ENCODE results near the gene BTN1A1. TPM values are rescaled to one million over a fixed set of nuclear protein-coding genes. Genes with fewer than 3 reads are reported as not detected.
"Not testable (repeated sequence)": the region's sequence is repeated elsewhere in the genome, so short reads cannot be mapped to it uniquely, and the experiment has no call there.

BTN1A1 gene
- total RNA-seq, 2 experiments from 2014 or later: not detected

DNA sequence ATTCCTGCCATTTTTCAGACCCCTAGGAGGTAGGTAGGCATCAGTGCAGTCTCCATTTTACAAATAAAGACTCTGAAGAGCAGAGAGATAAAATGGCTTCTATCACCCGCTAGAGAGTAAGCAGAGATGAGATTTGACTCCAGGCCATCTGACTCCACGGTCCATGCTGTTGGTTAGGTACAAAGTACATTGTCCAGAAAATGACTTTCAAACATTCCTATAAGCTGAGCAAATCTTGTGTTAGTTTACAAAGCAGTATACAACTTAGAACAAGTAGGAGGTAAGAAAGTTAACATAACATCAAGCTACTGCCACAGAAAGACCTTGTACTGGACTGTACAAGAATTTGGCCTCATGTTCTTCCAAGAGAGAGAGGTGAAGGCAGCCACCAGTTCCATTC, 14.9 kb downstream of the BTN1A1 start:
- intact Hi-C loops (cut with DNase I, micrococcal nuclease): no loop called here
- Mint-ChIP-seq H3K36me3 (ENCODE audit: low read depth) (no peaks in the 10 kb centered on the region), H3K27me3 (no peaks in the 10 kb centered on the region), H3K27ac (no peak overlapping the region), H3K4me1 (peaks cover 2% of the 10 kb centered on the region), H3K4me3 (no peak overlapping the region), H3K9me3 (ENCODE audit: low read depth) (no peaks in the 10 kb centered on the region)
- ATAC-seq (no peak), DNase-seq (no peak)
- POLR2A ChIA-PET: no interaction called here
- CTCF ChIA-PET: no interaction called here

GRCh38 chr6:26516481-26517427, 16.7 kb downstream of the BTN1A1 start:
- peaks cover 2% of the 10 kb centered on the region for H3K36me3 Mint-ChIP-seq (ENCODE audit: low read depth)
- no peak overlapping the region for H3K4me3 Mint-ChIP-seq
- no peaks in the 10 kb centered on the region for H3K27me3 Mint-ChIP-seq
- ATAC-seq: no peak
- intact Hi-C loops (cut with DNase I, micrococcal nuclease): no loop called here
- H3K4me1 Mint-ChIP-seq: peaks cover 10% of the 10 kb centered on the region
- no peak overlapping the region for H3K27ac Mint-ChIP-seq
- CTCF ChIA-PET: interaction anchor here (0.7 kb wide), 1 partner anchor 9 kb away, joined by 3 read pairs; no protein-coding TSS in a partner anchor
- POLR2A ChIA-PET: no interaction called here
- no peak for DNase-seq
- H3K9me3 Mint-ChIP-seq (ENCODE audit: low read depth): no peaks in the 10 kb centered on the region

- Mint-ChIP-seq H3K27ac (no peak overlapping the region), H3K36me3 (ENCODE audit: low read depth) (peaks cover 2% of the 10 kb centered on the region), H3K27me3 (no peaks in the 10 kb centered on the region), H3K9me3 (ENCODE audit: low read depth) (no peaks in the 10 kb centered on the region), H3K4me1 (peaks cover 24% of the 10 kb centered on the region), H3K4me3 (no peak overlapping the region)
- CTCF ChIA-PET: interaction anchor here (0.8 kb wide), 1 partner anchor 125 kb away, joined by 4 read pairs; no protein-coding TSS in a partner anchor
- ATAC-seq (no peak), DNase-seq (no peak)
- POLR2A ChIA-PET: interaction anchor here (0.6 kb wide), 1 partner anchor 18 kb away, joined by 6 read pairs; no protein-coding TSS in a partner anchor
- intact Hi-C loops (cut with DNase I, micrococcal nuclease): no loop called here
These were observed 19.3 kb downstream of the BTN1A1 start for GRCh38 chr6:26519359-26519758.

DNA sequence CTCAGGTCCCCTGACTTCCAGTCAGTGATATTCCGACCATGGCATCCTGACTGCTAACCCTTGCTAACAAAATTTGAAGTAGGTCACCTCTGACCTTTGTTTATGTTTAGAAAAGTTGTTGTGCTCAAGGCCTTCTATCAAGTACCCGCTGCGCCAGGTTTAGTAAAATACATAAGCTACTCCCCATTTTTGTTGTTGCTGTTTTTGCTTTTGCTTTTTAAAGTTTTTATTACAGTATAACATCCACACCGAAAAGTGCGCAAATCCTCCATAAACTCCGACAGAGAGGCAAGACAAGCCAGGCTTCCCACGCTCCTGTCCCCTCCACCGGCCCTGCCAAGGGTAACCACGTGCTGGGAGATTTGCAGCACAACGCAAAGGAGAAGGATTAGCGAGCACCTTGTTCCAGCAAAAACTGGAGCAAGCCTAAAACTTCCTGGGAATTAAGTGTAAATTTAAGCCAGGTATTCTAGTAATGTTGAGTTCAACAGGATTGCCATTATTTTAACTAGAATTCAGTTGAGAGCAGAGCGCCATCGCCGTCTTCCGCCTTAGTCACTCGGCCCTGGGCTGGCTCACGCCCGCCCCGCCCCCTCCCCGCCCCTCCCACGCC, 20.2 kb downstream of the BTN1A1 start:
- Mint-ChIP-seq H3K4me3 (peak overlapping the region; percentile 85), H3K36me3 (ENCODE audit: low read depth) (peaks cover 2% of the 10 kb centered on the region), H3K27ac (peak overlapping the region; percentile 83), H3K9me3 (ENCODE audit: low read depth) (no peaks in the 10 kb centered on the region), H3K4me1 (peaks cover 24% of the 10 kb centered on the region), H3K27me3 (no peaks in the 10 kb centered on the region)
- ATAC-seq: peak; percentile 13
- POLR2A ChIA-PET: no interaction called here
- intact Hi-C loops (cut with DNase I, micrococcal nuclease): loop anchor here (2.0 kb wide), 3 partner anchors 16 to 48 kb away; no protein-coding TSS in a partner anchor
- no peak for DNase-seq
- CTCF ChIA-PET: interaction anchor here (0.8 to 1.5 kb wide), 5 partner anchors 17 to 126 kb away, joined by 3 to 4 read pairs (median 3); partner anchors contain the start of gene HMGN4

DNA sequence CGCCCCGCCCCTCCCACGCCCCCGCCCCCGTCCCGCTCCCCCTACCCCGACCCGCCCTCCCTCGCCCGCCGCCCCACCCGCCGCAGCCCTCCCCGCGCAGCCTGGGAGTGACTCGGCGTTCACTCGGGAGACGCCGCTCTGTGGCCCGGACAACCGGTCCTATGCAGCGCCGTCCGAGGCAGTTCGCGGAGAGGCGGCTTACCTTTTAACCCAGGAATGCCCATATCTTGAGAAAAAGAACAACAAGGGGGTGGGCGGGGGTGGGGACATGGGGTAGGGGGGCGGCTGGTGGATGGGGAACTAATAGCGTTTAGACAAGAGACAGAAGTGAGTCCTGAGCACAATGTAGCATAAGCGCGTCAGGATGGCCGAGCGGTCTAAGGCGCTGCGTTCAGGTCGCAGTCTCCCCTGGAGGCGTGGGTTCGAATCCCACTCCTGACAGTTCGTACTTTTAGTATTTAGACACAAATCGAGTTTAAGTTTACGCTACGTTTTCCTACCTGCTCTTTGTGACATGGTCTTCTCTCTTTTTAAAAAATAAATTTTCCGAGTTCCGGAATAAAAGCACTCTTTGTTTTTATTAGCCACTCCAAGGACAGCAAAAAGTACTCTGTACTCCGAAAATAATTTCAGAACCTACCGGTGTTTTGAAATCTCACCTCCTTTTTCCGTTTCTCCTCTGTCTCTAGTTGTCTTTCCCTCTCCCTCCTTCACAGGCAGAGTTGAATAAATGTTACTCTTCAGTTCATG, 20.9 kb downstream of the BTN1A1 start:
- Mint-ChIP-seq H3K4me3 (peak overlapping the region; percentile 85), H3K27me3 (no peaks in the 10 kb centered on the region), H3K4me1 (peaks cover 24% of the 10 kb centered on the region), H3K27ac (peak overlapping the region; percentile 94), H3K9me3 (ENCODE audit: low read depth) (no peaks in the 10 kb centered on the region), H3K36me3 (ENCODE audit: low read depth) (peaks cover 2% of the 10 kb centered on the region)
- ATAC-seq (peak; percentile 73), DNase-seq (peak; percentile 89)
- POLR2A ChIA-PET: no interaction called here
- CTCF ChIA-PET: interaction anchor here (0.8 to 1.5 kb wide), 4 partner anchors 17 to 34 kb away, joined by 3 to 4 read pairs (median 3); partner anchors contain the start of gene HMGN4
- intact Hi-C loops (cut with DNase I, micrococcal nuclease): loop anchor here (1.0 to 2.0 kb wide), 8 partner anchors 11 to 190 kb away; no protein-coding TSS in a partner anchor

DNA sequence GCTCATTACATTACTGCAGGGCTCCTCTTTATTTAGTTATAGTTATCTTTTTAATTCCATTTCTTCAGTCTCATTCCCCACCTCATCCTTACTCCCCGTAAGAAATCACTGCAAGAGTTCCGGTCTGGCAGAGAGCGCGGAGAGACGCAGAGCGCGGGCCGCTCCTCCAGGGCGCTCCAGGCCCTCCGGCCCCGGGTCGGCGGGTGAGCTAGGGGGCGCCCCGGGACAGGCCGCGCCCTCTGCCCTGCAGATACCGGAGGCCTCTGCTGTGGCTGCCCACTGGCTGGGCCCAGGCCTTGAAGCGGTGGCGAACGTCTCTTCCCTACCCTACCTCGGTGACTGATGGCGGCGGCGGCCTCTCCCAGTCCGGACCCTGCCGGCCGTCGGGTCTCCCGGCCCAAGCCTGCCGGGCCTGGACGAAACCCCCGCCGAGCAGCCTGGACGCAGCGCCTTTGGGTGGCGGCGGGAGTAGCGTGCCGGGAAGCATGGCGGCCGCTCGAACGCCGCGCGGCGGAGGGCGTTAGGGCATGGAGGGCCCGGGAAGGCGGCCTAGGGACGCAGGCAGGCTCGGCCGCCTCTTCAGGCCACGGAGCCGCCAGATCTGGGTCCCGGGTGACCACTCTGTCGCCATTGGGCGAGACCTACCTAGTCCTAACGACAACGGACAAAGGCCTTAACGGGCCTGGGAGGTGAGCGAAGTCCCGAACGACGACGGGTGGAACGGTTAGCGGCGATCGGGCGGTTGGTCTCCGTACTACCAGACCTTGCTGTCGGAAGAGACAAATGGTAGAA, 21.7 kb downstream of the BTN1A1 start:
- DNase-seq: peak; percentile 81
- H3K36me3 Mint-ChIP-seq (ENCODE audit: low read depth): peaks cover 2% of the 10 kb centered on the region
- peak; percentile 78 for ATAC-seq
- intact Hi-C loops (cut with DNase I, micrococcal nuclease): loop anchor here (1.0 to 2.0 kb wide), 8 partner anchors 11 to 190 kb away; no protein-coding TSS in a partner anchor
- POLR2A ChIA-PET: interaction anchor here (0.7 kb wide), 1 partner anchor 271 kb away, joined by 3 read pairs; a partner anchor contains a TSS
- H3K27ac Mint-ChIP-seq: peak overlapping the region; percentile 94
- H3K4me3 Mint-ChIP-seq: peak overlapping the region; percentile 85
- no peaks in the 10 kb centered on the region for H3K27me3 Mint-ChIP-seq
- H3K9me3 Mint-ChIP-seq (ENCODE audit: low read depth): no peaks in the 10 kb centered on the region
- CTCF ChIA-PET: interaction anchor here (1.0 to 1.5 kb wide), 5 partner anchors 11 to 74 kb away, joined by 3 to 5 read pairs (median 3); partner anchors contain the start of gene HMGN4
- H3K4me1 Mint-ChIP-seq: peaks cover 24% of the 10 kb centered on the region

- Mint-ChIP-seq H3K4me1 (peaks cover 24% of the 10 kb centered on the region), H3K4me3 (peak overlapping the region; percentile 85), H3K27ac (peak overlapping the region; percentile 81)
- ATAC-seq; H3K27me3 Mint-ChIP-seq; POLR2A ChIA-PET; H3K9me3 Mint-ChIP-seq (ENCODE audit: low read depth); H3K36me3 Mint-ChIP-seq (ENCODE audit: low read depth): not testable (repeated sequence)
- DNase-seq: peak; percentile 41
- intact Hi-C loops (cut with DNase I, micrococcal nuclease): loop anchor here in 1 of 2 experiments (1.0 kb wide), 1 partner anchor 10 kb away; no protein-coding TSS in a partner anchor
- CTCF ChIA-PET: interaction anchor here (1.0 to 1.2 kb wide), 2 partner anchors 10 to 73 kb away, joined by 3 to 5 read pairs; no protein-coding TSS in a partner anchor
These were observed 22.6 kb downstream of the BTN1A1 start for GRCh38 chr6:26522486-26523228.

DNA sequence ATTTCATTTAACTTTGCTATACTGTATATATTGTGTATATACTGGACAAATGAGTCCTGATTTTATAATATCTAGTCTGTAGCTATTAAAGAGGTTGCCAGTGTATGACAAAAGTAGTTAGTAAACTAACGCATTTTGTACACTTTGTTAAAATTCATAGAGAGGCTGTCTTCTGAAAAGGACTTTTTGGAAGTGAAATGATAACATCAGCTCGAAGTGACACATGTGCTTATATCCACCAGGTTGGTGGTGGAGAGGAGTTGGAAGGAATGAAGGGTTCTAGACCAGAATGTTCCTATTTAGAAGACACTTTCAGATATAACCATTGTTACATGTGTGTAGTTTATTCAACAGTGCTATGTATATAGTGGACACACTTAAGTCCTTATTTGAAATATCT, 24.2 kb downstream of the BTN1A1 start:
- H3K27me3 Mint-ChIP-seq; H3K9me3 Mint-ChIP-seq (ENCODE audit: low read depth); H3K27ac Mint-ChIP-seq; POLR2A ChIA-PET; H3K36me3 Mint-ChIP-seq (ENCODE audit: low read depth); H3K4me3 Mint-ChIP-seq; intact Hi-C loops (cut with DNase I, micrococcal nuclease); ATAC-seq; DNase-seq: not testable (repeated sequence)
- CTCF ChIA-PET: interaction anchor here (0.6 to 0.9 kb wide), 3 partner anchors 19 to 344 kb away, joined by 3 read pairs; no protein-coding TSS in a partner anchor
- peaks cover 24% of the 10 kb centered on the region for H3K4me1 Mint-ChIP-seq

DNA sequence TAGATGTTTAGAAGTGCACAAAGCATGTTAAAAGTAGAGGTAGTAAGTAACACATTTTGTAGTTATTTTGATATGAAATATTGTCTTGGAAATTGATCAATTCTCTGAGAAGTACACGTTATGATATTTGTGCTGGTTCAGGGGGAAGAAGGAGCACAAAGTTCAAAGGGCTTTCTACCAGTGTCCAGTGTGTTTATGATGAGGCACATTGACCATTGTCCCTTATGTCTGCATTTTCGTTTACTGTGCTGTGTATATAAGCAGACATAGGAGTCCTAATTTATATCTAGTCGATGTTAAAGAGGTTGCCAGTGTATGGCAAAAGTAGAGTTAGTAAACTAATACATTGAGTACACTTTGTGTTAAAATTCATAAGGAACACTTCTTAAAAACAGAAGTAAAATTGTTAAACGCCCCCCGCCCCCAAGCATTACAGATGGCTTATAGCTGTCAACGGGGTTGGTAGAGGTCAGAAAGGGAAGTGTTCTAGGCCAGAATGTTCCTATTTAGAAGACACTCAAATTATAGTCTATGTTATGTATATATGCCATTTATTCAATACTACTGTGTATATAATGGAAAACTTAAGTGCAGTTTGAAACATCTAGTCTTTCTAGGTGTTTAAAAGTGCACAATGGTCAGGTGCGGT, 24.7 kb downstream of the BTN1A1 start:
- H3K27ac Mint-ChIP-seq: no peak overlapping the region
- no peaks in the 10 kb centered on the region for H3K9me3 Mint-ChIP-seq (ENCODE audit: low read depth)
- DNase-seq: no peak
- ChIA-PET CTCF (interaction anchor here (0.7 kb wide), 1 partner anchor 44 kb away, joined by 3 read pairs; no protein-coding TSS in a partner anchor), POLR2A (no interaction called here)
- H3K4me1 Mint-ChIP-seq: peaks cover 23% of the 10 kb centered on the region
- no peak overlapping the region for H3K4me3 Mint-ChIP-seq
- peaks cover 2% of the 10 kb centered on the region for H3K36me3 Mint-ChIP-seq (ENCODE audit: low read depth)
- ATAC-seq: no peak
- intact Hi-C loops (cut with DNase I, micrococcal nuclease): no loop called here
- H3K27me3 Mint-ChIP-seq: no peaks in the 10 kb centered on the region

Measured in activated CD4-positive, alpha-beta T cell treated with anti-CD3 and anti-CD28 coated beads for 36 hours (primary cell).